ENCODE data around the gene APOE. TPM values are rescaled to one million over a fixed set of nuclear protein-coding genes. Genes with fewer than 3 reads are reported as not detected.
"Not testable (repeated sequence)": the region's sequence is repeated elsewhere in the genome, so short reads cannot be mapped to it uniquely, and the experiment has no call there.

The APOE gene
- polyA plus RNA-seq, 6 donors from 2014 or later: not detected

DNA sequence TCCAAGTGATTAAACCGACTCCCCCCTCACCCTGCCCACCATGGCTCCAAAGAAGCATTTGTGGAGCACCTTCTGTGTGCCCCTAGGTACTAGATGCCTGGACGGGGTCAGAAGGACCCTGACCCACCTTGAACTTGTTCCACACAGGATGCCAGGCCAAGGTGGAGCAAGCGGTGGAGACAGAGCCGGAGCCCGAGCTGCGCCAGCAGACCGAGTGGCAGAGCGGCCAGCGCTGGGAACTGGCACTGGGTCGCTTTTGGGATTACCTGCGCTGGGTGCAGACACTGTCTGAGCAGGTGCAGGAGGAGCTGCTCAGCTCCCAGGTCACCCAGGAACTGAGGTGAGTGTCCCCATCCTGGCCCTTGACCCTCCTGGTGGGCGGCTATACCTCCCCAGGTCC, 2.0 kb downstream of the APOE start:
- ATAC-seq (ENCODE audit: low read depth in 2 of 2) (no peak), DNase-seq (no peak)
- Mint-ChIP-seq H3K27me3 (peaks cover 14 to 55% (median 46%) of the 10 kb centered on the region in 3 donors), H3K4me3 (no peak overlapping the region), H3K27ac (no peak overlapping the region), H3K36me3 (peaks cover 0 to 4% of the 10 kb centered on the region in 2 donors), H3K9me3 (peaks cover 0 to 4% (median 0%) of the 10 kb centered on the region in 7 donors), H3K4me1 (peaks cover 7 to 25% (median 17%) of the 10 kb centered on the region in 3 donors)

GRCh38 chr19:44908074-44908835, 2.7 kb downstream of the APOE start:
- no peaks in the 10 kb centered on the region for H3K36me3 Mint-ChIP-seq
- no peak for ATAC-seq (ENCODE audit: low read depth in 2 of 2)
- H3K27me3 Mint-ChIP-seq: peaks cover 14 to 62% (median 52%) of the 10 kb centered on the region in 3 donors
- peaks cover 0 to 4% (median 0%) of the 10 kb centered on the region in 7 donors for H3K9me3 Mint-ChIP-seq
- H3K4me3 Mint-ChIP-seq: no peak overlapping the region
- DNase-seq: no peak
- H3K27ac Mint-ChIP-seq: peak overlapping the region in 2 of 6 donors; percentile 56 to 61
- H3K4me1 Mint-ChIP-seq: peaks cover 7 to 24% (median 19%) of the 10 kb centered on the region in 3 donors

- H3K9me3 Mint-ChIP-seq: peaks cover 0 to 4% (median 0%) of the 10 kb centered on the region in 7 donors
- DNase-seq (no peak), ATAC-seq (ENCODE audit: low read depth in 2 of 2) (no peak)
- no peak overlapping the region for H3K4me3 Mint-ChIP-seq
- H3K27ac Mint-ChIP-seq: no peak overlapping the region
- H3K27me3 Mint-ChIP-seq: peaks cover 19 to 68% (median 58%) of the 10 kb centered on the region in 3 donors
- no peaks in the 10 kb centered on the region for H3K36me3 Mint-ChIP-seq
- H3K4me1 Mint-ChIP-seq: peaks cover 7 to 19% (median 15%) of the 10 kb centered on the region in 3 donors
Measured at GRCh38 chr19:44908836-44909261, 3.3 kb downstream of the APOE start.

DNA sequence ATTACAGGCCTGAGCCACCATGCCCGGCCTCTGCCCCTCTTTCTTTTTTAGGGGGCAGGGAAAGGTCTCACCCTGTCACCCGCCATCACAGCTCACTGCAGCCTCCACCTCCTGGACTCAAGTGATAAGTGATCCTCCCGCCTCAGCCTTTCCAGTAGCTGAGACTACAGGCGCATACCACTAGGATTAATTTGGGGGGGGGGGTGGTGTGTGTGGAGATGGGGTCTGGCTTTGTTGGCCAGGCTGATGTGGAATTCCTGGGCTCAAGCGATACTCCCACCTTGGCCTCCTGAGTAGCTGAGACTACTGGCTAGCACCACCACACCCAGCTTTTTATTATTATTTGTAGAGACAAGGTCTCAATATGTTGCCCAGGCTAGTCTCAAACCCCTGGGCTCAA, 4.2 kb downstream of the APOE start:
- Mint-ChIP-seq H3K9me3 (peaks cover 0 to 4% (median 0%) of the 10 kb centered on the region in 7 donors), H3K4me1 (peaks cover 15 to 27% (median 23%) of the 10 kb centered on the region in 3 donors), H3K4me3 (no peak overlapping the region), H3K36me3 (no peaks in the 10 kb centered on the region), H3K27ac (peak overlapping the region in 1 of 6 donors; percentile 88), H3K27me3 (peaks cover 19 to 77% (median 68%) of the 10 kb centered on the region in 3 donors)
- DNase-seq (no peak), ATAC-seq (ENCODE audit: low read depth in 2 of 2) (no peak)

- peak overlapping the region in 2 of 8 donors; percentile 9 to 40 for H3K4me3 Mint-ChIP-seq
- H3K27ac Mint-ChIP-seq: not testable (repeated sequence)
Measured at GRCh38 chr19:44911896-44912295, 6.3 kb downstream of the APOE start.

GRCh38 chr19:44912854-44913253, 7.3 kb downstream of the APOE start:
- Mint-ChIP-seq H3K4me1 (peaks cover 11 to 15% (median 12%) of the 10 kb centered on the region in 3 donors), H3K27ac (no peak overlapping the region), H3K4me3 (peak overlapping the region in 5 of 8 donors; percentile 32 to 96 (median 65)), H3K36me3 (no peaks in the 10 kb centered on the region), H3K27me3 (peaks cover 11 to 55% (median 48%) of the 10 kb centered on the region in 3 donors), H3K9me3 (peaks cover 0 to 4% (median 0%) of the 10 kb centered on the region in 7 donors)
- ATAC-seq (ENCODE audit: low read depth in 2 of 2) (no peak), DNase-seq (no peak)

More at GRCh38 chr19:44911896-44912295, 6.3 kb downstream of the APOE start:
- H3K9me3 Mint-ChIP-seq; DNase-seq; H3K36me3 Mint-ChIP-seq; ATAC-seq (ENCODE audit: low read depth in 2 of 2): not testable (repeated sequence)
- Mint-ChIP-seq H3K4me1 (peaks cover 11 to 16% (median 15%) of the 10 kb centered on the region in 3 donors), H3K27me3 (peaks cover 13 to 61% (median 56%) of the 10 kb centered on the region in 3 donors)

- not testable (repeated sequence) for DNase-seq; H3K9me3 Mint-ChIP-seq; H3K36me3 Mint-ChIP-seq; ATAC-seq (ENCODE audit: low read depth in 2 of 2)
- H3K27ac Mint-ChIP-seq: peak overlapping the region in 2 of 6 donors; percentile 20 to 26
- peaks cover 11 to 15% (median 12%) of the 10 kb centered on the region in 3 donors for H3K4me1 Mint-ChIP-seq
- peak overlapping the region; percentile 72 to 98 (median 94) for H3K4me3 Mint-ChIP-seq
- peaks cover 8 to 50% (median 41%) of the 10 kb centered on the region in 3 donors for H3K27me3 Mint-ChIP-seq
Measured at GRCh38 chr19:44913512-44914432, 8.2 kb downstream of the APOE start.

- Mint-ChIP-seq H3K27me3 (peaks cover 8 to 44% (median 41%) of the 10 kb centered on the region in 3 donors), H3K4me1 (peaks cover 11 to 15% (median 12%) of the 10 kb centered on the region in 3 donors), H3K4me3 (peak within 1 kb of the TSS; percentile 72 to 98 (median 95)), H3K27ac (peak within 1 kb of the TSS in 5 of 6 donors; percentile 26 to 93 (median 84))
- DNase-seq (peak; percentile 74), ATAC-seq (ENCODE audit: low read depth in 2 of 2) (peak; percentile 97)
- H3K36me3 Mint-ChIP-seq, H3K9me3 Mint-ChIP-seq: not testable (repeated sequence)
Measured at GRCh38 chr19:44914433-44915206, 9.0 kb downstream of the APOE start, which contains the start of gene APOC1. APOC1 (plus strand) TSS chr19:44914608; CDS start chr19:44914892, 284 bp downstream.

- ATAC-seq (ENCODE audit: low read depth in 2 of 2): no peak
- peaks cover 3 to 42% (median 30%) of the 10 kb centered on the region in 3 donors for H3K27me3 Mint-ChIP-seq
- no peak overlapping the region for H3K4me3 Mint-ChIP-seq
- H3K36me3 Mint-ChIP-seq: no peaks in the 10 kb centered on the region
- no peak overlapping the region for H3K27ac Mint-ChIP-seq
- peaks cover 10 to 16% (median 14%) of the 10 kb centered on the region in 3 donors for H3K4me1 Mint-ChIP-seq
- no peaks in the 10 kb centered on the region for H3K9me3 Mint-ChIP-seq
- no peak for DNase-seq
Measured at GRCh38 chr19:44924243-44924725, 18.7 kb downstream of the APOE start.

DNA sequence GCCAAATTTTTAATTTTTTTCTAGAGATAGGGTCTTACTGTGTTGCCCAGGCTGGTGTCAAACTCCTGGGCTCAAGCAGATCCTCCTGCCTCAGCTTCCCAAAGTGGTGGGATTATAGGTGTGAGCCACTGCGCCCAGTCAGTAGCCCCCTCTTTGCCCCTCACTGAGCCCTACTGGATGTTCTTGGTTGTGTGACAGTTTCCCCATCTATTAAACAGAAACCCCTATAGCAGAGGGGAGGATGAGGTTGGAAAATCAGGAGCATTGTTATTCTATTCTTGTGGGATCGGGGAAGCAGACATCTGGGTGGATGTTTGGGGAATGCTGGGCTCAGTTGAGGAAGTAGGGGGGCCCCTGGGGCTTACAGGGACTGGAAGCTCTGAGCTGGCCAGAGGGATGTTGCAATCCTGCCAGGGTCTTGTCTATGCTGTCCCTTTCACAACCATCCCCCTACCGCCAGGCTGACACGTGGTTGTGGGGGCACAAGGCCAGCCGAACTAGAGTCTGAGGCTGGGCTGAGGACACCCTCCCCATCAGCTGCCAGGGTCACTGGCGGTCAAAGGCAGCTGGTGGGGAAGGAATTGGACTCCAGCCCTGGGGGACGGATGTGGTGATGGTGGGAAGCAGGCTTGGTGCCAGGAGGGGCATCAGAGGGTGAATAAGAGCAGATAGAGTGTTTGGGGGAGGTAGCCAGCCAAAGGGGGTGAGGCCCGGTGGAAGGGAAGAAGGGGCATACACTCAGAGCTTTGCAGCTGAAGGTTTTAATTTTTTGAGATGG, 19.7 kb downstream of the APOE start:
- DNase-seq: no peak
- no peaks in the 10 kb centered on the region for H3K36me3 Mint-ChIP-seq
- peaks cover 3 to 42% (median 41%) of the 10 kb centered on the region in 3 donors for H3K27me3 Mint-ChIP-seq
- H3K9me3 Mint-ChIP-seq: no peaks in the 10 kb centered on the region
- peaks cover 10 to 16% (median 14%) of the 10 kb centered on the region in 3 donors for H3K4me1 Mint-ChIP-seq
- no peak for ATAC-seq (ENCODE audit: low read depth in 2 of 2)
- H3K4me3 Mint-ChIP-seq: no peak overlapping the region
- peak overlapping the region in 1 of 6 donors; percentile 47 for H3K27ac Mint-ChIP-seq

DNA sequence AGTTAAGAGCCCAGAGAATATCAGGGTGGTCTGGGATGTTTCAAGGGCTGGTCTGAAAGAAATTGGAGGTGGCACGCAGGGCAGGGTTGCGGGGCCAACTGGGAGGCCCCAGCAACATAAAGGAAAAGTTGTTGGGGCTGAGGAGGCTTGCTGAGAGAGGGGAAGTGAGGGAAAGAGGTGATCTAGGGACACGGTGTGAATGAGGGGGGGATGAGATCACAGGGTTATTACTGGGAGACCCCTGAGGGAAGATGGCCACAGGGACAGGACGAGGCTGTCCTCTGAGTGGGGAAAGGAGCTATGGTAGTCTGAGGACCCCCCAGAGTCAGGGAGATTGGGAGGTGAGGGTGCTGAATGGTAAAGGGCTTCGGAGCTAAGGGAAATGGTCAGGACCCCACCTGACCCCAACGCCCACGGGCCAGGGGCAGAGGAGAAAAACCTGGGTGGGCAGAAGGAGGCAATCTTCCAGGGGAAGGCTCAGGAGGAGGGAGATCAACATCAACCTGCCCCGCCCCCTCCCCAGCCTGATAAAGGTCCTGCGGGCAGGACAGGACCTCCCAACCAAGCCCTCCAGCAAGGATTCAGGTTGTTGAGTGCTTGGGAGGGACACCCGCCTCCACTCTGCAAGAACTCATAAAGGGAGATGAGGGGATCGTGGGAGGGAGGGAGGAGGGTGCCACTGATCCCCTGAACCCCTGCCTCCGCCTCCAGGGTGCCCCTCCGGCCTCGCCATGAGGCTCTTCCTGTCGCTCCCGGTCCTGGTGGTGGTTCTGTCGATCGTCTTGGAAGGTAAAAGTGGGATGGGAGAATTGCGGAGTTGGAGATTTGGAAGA, 20.9 kb downstream of the APOE start:
- H3K36me3 Mint-ChIP-seq, H3K9me3 Mint-ChIP-seq, DNase-seq: not testable (repeated sequence)
- Mint-ChIP-seq H3K27ac (peak overlapping the region in 3 of 6 donors; percentile 81 to 91 (median 85)), H3K4me1 (peaks cover 10 to 16% (median 14%) of the 10 kb centered on the region in 3 donors), H3K27me3 (peaks cover 3 to 43% (median 42%) of the 10 kb centered on the region in 3 donors), H3K4me3 (peak overlapping the region in 7 of 8 donors; percentile 31 to 77 (median 66))
- peak in 1 of 2 donors; percentile 9 for ATAC-seq (ENCODE audit: low read depth in 2 of 2)
